H1 (cell line): ENCODE results near the gene ABCD4.
"Not testable (repeated sequence)": the region's sequence is repeated elsewhere in the genome, so short reads cannot be mapped to it uniquely, and the experiment has no call there.

Experiments used
- CREB1 ChIP-seq: IDR thresholded peaks from 2 replicates; pipeline ENCODE4 v1.6.1; 2012; ENCODE audit warnings: inconsistent platforms
- EZH2 ChIP-seq: fragments of 200-600 bp; sonication (generic); IDR thresholded peaks from 2 replicates; pipeline ENCODE4 v1.7.1; 2012; ENCODE audit warnings: low read depth, mild to moderate bottlenecking, moderate library complexity, low read length, inconsistent platforms; ENCODE audit not compliant: severe bottlenecking
- PHF8 ChIP-seq: fragments of 200-600 bp; sonication (generic); conservative IDR thresholded peaks from 2 replicates; pipeline ENCODE4 v1.7.1; 2012; ENCODE audit warnings: low read depth, mild to moderate bottlenecking, inconsistent platforms, low read length, moderate library complexity
- POLR2A ChIP-seq, 2 experiments: IDR thresholded peaks; 1 replicate in 1 of 2; 2 replicates in 1 of 2; pipeline ENCODE4 v1.6.1; 2011; ENCODE audit warnings: low read depth in 2 of 2, low read length in 2 of 2, mild to moderate bottlenecking in 2 of 2; ENCODE audit errors: control extremely low read depth in 1 of 2
- YY1 ChIP-seq: IDR thresholded peaks from 2 replicates; pipeline ENCODE4 v1.6.1; 2011; ENCODE audit warnings: low read depth, mild to moderate bottlenecking, low read length
- TF ChIP-seq, protein P1 (sequence below), 3 experiments: IDR thresholded peaks; 1 replicate in 2 of 3; 2 replicates in 1 of 3; pipeline versions ENCODE4 v1.5.1 to v1.6.1; 2011; ENCODE audit warnings: low read length in 3 of 3, mild to moderate bottlenecking in 3 of 3, inconsistent platforms in 2 of 3, low read depth in 1 of 3, moderate library complexity in 1 of 3; ENCODE audit not compliant: insufficient read depth in 1 of 3; ENCODE audit errors: control extremely low read depth in 1 of 3
- TF ChIP-seq, protein P2 (sequence below): IDR thresholded peaks from 2 replicates; pipeline ENCODE4 v1.6.1; 2012; ENCODE audit warnings: inconsistent platforms
- TF ChIP-seq, protein P3 (sequence below): IDR thresholded peaks from 2 replicates; pipeline ENCODE4 v1.6.1; 2011; ENCODE audit warnings: low read depth, mild to moderate bottlenecking, low read length; ENCODE audit not compliant: insufficient read depth
- TF ChIP-seq, protein P4 (sequence below): IDR thresholded peaks from 2 replicates; pipeline ENCODE4 v1.6.1; 2011; ENCODE audit warnings: low read length, improper control_type of control experiment

DNA sequence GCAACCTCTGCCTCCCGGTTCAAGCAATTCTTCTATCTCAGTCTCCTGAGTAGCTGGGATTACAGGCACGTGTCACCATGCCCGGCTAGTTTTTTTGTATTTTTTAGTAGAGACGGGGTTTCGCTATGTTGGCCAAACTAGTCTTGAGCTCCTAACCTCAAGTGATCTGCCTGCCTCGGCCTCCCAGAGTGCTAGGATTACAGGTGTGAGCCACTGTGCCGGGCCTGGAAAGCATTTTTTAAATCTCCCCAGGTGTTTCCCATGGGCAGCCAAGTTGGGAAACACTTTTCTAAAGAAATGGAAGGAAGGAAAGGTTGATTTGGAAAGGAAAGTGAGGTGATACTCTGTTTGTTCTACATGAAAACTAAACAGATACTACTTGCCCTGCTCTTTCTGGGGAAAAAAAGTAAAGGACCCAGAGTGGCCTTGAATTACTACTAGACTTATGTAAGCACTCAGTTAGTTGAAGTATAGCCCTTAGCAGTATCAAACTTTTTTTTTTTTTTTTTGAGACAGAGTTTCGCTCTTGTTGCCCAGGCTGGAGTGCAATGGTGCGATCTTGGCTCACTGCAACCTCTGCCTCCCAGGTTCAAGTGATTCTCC is 27.3 kb upstream of the ABCD4 start:
- TF ChIP-seq, protein P1, sequence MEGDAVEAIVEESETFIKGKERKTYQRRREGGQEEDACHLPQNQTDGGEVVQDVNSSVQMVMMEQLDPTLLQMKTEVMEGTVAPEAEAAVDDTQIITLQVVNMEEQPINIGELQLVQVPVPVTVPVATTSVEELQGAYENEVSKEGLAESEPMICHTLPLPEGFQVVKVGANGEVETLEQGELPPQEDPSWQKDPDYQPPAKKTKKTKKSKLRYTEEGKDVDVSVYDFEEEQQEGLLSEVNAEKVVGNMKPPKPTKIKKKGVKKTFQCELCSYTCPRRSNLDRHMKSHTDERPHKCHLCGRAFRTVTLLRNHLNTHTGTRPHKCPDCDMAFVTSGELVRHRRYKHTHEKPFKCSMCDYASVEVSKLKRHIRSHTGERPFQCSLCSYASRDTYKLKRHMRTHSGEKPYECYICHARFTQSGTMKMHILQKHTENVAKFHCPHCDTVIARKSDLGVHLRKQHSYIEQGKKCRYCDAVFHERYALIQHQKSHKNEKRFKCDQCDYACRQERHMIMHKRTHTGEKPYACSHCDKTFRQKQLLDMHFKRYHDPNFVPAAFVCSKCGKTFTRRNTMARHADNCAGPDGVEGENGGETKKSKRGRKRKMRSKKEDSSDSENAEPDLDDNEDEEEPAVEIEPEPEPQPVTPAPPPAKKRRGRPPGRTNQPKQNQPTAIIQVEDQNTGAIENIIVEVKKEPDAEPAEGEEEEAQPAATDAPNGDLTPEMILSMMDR (IDR thresholded peaks at IDR 0.05; ENCODE audit: control extremely low read depth in 1 of 3, insufficient read depth in 1 of 3, low read depth in 1 of 3, low read length in 3 of 3): not testable (repeated sequence)
- TF ChIP-seq EZH2; POLR2A (IDR thresholded peaks at IDR 0.05; ENCODE audit: control extremely low read depth in 1 of 2, low read depth in 2 of 2, low read length in 2 of 2); PHF8; CREB1; YY1: not testable (repeated sequence)
- TF ChIP-seq, protein P2, sequence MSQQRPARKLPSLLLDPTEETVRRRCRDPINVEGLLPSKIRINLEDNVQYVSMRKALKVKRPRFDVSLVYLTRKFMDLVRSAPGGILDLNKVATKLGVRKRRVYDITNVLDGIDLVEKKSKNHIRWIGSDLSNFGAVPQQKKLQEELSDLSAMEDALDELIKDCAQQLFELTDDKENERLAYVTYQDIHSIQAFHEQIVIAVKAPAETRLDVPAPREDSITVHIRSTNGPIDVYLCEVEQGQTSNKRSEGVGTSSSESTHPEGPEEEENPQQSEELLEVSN: not testable (repeated sequence)
- TF ChIP-seq, protein P3, sequence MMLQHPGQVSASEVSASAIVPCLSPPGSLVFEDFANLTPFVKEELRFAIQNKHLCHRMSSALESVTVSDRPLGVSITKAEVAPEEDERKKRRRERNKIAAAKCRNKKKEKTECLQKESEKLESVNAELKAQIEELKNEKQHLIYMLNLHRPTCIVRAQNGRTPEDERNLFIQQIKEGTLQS: not testable (repeated sequence)
- TF ChIP-seq, protein P4, sequence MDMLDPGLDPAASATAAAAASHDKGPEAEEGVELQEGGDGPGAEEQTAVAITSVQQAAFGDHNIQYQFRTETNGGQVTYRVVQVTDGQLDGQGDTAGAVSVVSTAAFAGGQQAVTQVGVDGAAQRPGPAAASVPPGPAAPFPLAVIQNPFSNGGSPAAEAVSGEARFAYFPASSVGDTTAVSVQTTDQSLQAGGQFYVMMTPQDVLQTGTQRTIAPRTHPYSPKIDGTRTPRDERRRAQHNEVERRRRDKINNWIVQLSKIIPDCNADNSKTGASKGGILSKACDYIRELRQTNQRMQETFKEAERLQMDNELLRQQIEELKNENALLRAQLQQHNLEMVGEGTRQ: not testable (repeated sequence)
